Peyer's patch (tissue), 4 donors: ENCODE results near the gene AMBP.

ENCODE experiments used
- CTCF ChIP-seq, 6 experiments: fragments of 450-650 bp in 4 of 6; fragments of 200-600 bp in 2 of 6; sonication (generic) in 1 of 6; IDR thresholded peaks; one replicate each; pipeline ENCODE4 v1.5.1; 2017 to 2019; ENCODE audit warnings: antibody characterized with exemption in 6 of 6, mild to moderate bottlenecking in 3 of 6, moderate library complexity in 1 of 6
- POLR2A ChIP-seq, 2 donors: fragments of 450-650 bp; IDR thresholded peaks; one replicate each; pipeline ENCODE4 v1.5.1; 2017; ENCODE audit warnings: antibody characterized with exemption in 2 of 2, mild to moderate bottlenecking in 2 of 2, moderate library complexity in 2 of 2

GRCh38 chr9:114109124-114109523 lies 31.0 kb upstream of the AMBP start:
- TF ChIP-seq CTCF (IDR thresholded peaks at IDR 0.05), result no peak
- TF ChIP-seq POLR2A (IDR thresholded peaks at IDR 0.05), result no peak
